GM19372 (cell line): ENCODE data around the gene GCK.
"Not testable (repeated sequence)": the region's sequence is repeated elsewhere in the genome, so short reads cannot be mapped to it uniquely, and the experiment has no call there.

Experiments used
- ATAC-seq: cut with Tn5 transposase; IDR thresholded peaks from one replicate; pipeline ENCODE4 v1.9.1; 2021; ENCODE audit warnings: mild to moderate bottlenecking, low read depth, moderate library complexity; ENCODE audit not compliant: unreplicated experiment

Gene GCK

GRCh38 chr7:44145969-44146911 lies 43.0 kb downstream of the GCK start:
- ATAC-seq = no peak

GRCh38 chr7:44145479-44145968 lies 43.7 kb downstream of the GCK start:
- ATAC-seq = no peak

- ATAC-seq = no peak
Observed at GRCh38 chr7:44144968-44145478, 44.2 kb downstream of the GCK start.

GRCh38 chr7:44144426-44144967 lies 44.7 kb downstream of the GCK start:
- no peak for ATAC-seq

- ATAC-seq = no peak
Observed at GRCh38 chr7:44143646-44144250, 45.5 kb downstream of the GCK start.

GRCh38 chr7:44142028-44142427 lies 47.2 kb downstream of the GCK start:
- ATAC-seq = no peak

GRCh38 chr7:44141221-44141850 lies 47.9 kb downstream of the GCK start, which contains the start of gene MYL7:
Gene MYL7, minus strand, starts transcription at chr7:44141332. Its CDS starts 27 bp downstream, at chr7:44141305.
- no peak for ATAC-seq

- no peak for ATAC-seq
Observed at GRCh38 chr7:44140341-44140740, 48.9 kb downstream of the GCK start.

- ATAC-seq = no peak
Observed at GRCh38 chr7:44139311-44140010, 49.8 kb downstream of the GCK start.

GRCh38 chr7:44138698-44139097 lies 50.5 kb downstream of the GCK start:
- no peak for ATAC-seq

GRCh38 chr7:44136731-44137130 lies 52.5 kb downstream of the GCK start:
- no peak for ATAC-seq

GRCh38 chr7:44134943-44135628 lies 54.2 kb downstream of the GCK start:
- ATAC-seq = no peak

- ATAC-seq = no peak
Observed at GRCh38 chr7:44133295-44133694, 55.9 kb downstream of the GCK start.

GRCh38 chr7:44132039-44132438 lies 57.2 kb downstream of the GCK start:
- ATAC-seq = no peak

- no peak for ATAC-seq
Observed at GRCh38 chr7:44131173-44132029, 57.8 kb downstream of the GCK start.

GRCh38 chr7:44128721-44129582 lies 60.3 kb downstream of the GCK start:
- ATAC-seq = no peak

- ATAC-seq = no peak
Observed at GRCh38 chr7:44127161-44127560, 62.1 kb downstream of the GCK start.

- not testable (repeated sequence) for ATAC-seq
Observed at GRCh38 chr7:44126574-44126973, 62.7 kb downstream of the GCK start.
